DND-41 (cell line): ENCODE measurements around the gene YWHAB.

ENCODE experiments used
- ATAC-seq: fragments of 200-7000 bp; cut with Tn5 transposase; 3 replicates; pipeline ENCODE4 v1.9.1; 2021; ENCODE audit warnings: low read depth; ENCODE audit not compliant: insufficient read depth
- DNase-seq: peaks from one replicate; pipeline ENCODE4 v3.0.0-alpha.2; 2020
- H2AFZ ChIP-seq: 2 replicates; pipeline ENCODE4 v1.6.0; 2012; ENCODE audit warnings: low read depth, low read length
- H3K27ac ChIP-seq: 2 replicates; pipeline ENCODE4 v1.5.1; 2012; ENCODE audit warnings: low read length, inconsistent platforms
- H3K27me3 ChIP-seq: fragments of 200-600 bp; sonication (generic); 2 replicates; pipeline ENCODE4 v1.6.0; 2012; ENCODE audit warnings: low read length, mild to moderate bottlenecking, inconsistent platforms; ENCODE audit not compliant: insufficient read depth, poor library complexity
- H3K36me3 ChIP-seq: 2 replicates; pipeline ENCODE4 v1.5.1; 2012; ENCODE audit warnings: low read length, inconsistent platforms; ENCODE audit not compliant: insufficient read depth
- H3K4me1 ChIP-seq: 2 replicates; pipeline ENCODE4 v1.5.1; 2012; ENCODE audit warnings: mild to moderate bottlenecking, low read length; ENCODE audit not compliant: insufficient read depth
- H3K4me2 ChIP-seq: 2 replicates; pipeline ENCODE4 v1.6.0; 2012; ENCODE audit warnings: mild to moderate bottlenecking, moderate library complexity, low read length, inconsistent platforms; ENCODE audit not compliant: insufficient read depth
- H3K4me3 ChIP-seq, 2 experiments: fragments of 200-600 bp in 1 of 2; shearing (Covaris generic) in 1 of 2; 2 replicates each; pipeline ENCODE4 v1.5.1; 2012 to 2016; ENCODE audit warnings: inconsistent platforms in 2 of 2, low read length in 2 of 2, mild to moderate bottlenecking in 2 of 2, low read depth in 1 of 2, moderate library complexity in 1 of 2
- H3K79me2 ChIP-seq: 2 replicates; pipeline ENCODE4 v1.6.0; 2012; ENCODE audit warnings: low read length, inconsistent platforms; ENCODE audit not compliant: insufficient read depth
- H3K9ac ChIP-seq: 2 replicates; pipeline ENCODE4 v1.6.0; 2012; ENCODE audit warnings: low read depth, mild to moderate bottlenecking, inconsistent platforms, low read length, moderate library complexity
- H3K9me3 ChIP-seq: 2 replicates; pipeline ENCODE4 v1.5.1; 2012; ENCODE audit warnings: low read length, moderate library complexity, mild to moderate bottlenecking, inconsistent platforms; ENCODE audit not compliant: insufficient read depth, severe bottlenecking
- H4K20me1 ChIP-seq: 2 replicates; pipeline ENCODE4 v1.6.0; 2012; ENCODE audit warnings: low read length; ENCODE audit not compliant: insufficient read depth
- CTCF ChIP-seq: IDR thresholded peaks from 2 replicates; pipeline ENCODE4 v1.5.1; 2012; ENCODE audit warnings: borderline replicate concordance, low read length, moderate library complexity, mild to moderate bottlenecking; ENCODE audit not compliant: poor library complexity, severe bottlenecking; ENCODE audit errors: extremely low read depth
- EZH2 ChIP-seq: IDR thresholded peaks from 3 replicates; pipeline ENCODE4 v1.6.1; 2012; ENCODE audit warnings: borderline replicate concordance, low read depth, mild to moderate bottlenecking, moderate library complexity, low read length, inconsistent platforms; ENCODE audit not compliant: severe bottlenecking

The YWHAB gene

GRCh38 chr20:44900231-44900854, 14.8 kb downstream of the YWHAB start:
- Histone ChIP-seq H3K4me3 (no peak overlapping the region), H3K27me3 (no peaks in the 10 kb centered on the region), H2AFZ (no peak overlapping the region), H3K4me1 (no peaks in the 10 kb centered on the region), H3K4me2 (no peak overlapping the region), H3K27ac (peak overlapping the region; percentile 3; the same call in 1 of the 2 replicates), H3K79me2 (peaks cover 78% of the 10 kb centered on the region), H3K9me3 (no peaks in the 10 kb centered on the region), H3K9ac (no peak overlapping the region), H4K20me1 (peaks cover 88% of the 10 kb centered on the region), H3K36me3 (peaks cover 69% of the 10 kb centered on the region)
- DNase-seq (no peak), ATAC-seq (no peak)
- no peak for TF ChIP-seq EZH2
- TF ChIP-seq CTCF = no peak

- H3K4me1 ChIP-seq = no peaks in the 10 kb centered on the region
- H3K27ac ChIP-seq = no peak overlapping the region
- peaks cover 62% of the 10 kb centered on the region for H3K79me2 ChIP-seq
- H2AFZ ChIP-seq = no peak overlapping the region
- no peak for TF ChIP-seq CTCF
- TF ChIP-seq EZH2 = no peak
- no peaks in the 10 kb centered on the region for H3K27me3 ChIP-seq
- no peak for DNase-seq
- H3K4me2 ChIP-seq = no peak overlapping the region
- H3K36me3 ChIP-seq = peaks cover 81% of the 10 kb centered on the region
- no peaks in the 10 kb centered on the region for H3K9me3 ChIP-seq
- no peak overlapping the region for H3K4me3 ChIP-seq
- no peak for ATAC-seq
- no peak overlapping the region for H3K9ac ChIP-seq
- H4K20me1 ChIP-seq = peaks cover 72% of the 10 kb centered on the region
These were observed 16.5 kb downstream of the YWHAB start for GRCh38 chr20:44901974-44902373.

- H3K79me2 ChIP-seq = peaks cover 38% of the 10 kb centered on the region
- no peak for DNase-seq
- H3K36me3 ChIP-seq = peaks cover 88% of the 10 kb centered on the region
These were observed 18.9 kb downstream of the YWHAB start for GRCh38 chr20:44904377-44904776.

More at GRCh38 chr20:44904377-44904776, 18.9 kb downstream of the YWHAB start:
- no peak overlapping the region for H3K9ac ChIP-seq
- H3K4me3 ChIP-seq = no peak overlapping the region
- H3K9me3 ChIP-seq = no peaks in the 10 kb centered on the region
- ATAC-seq = no peak
- H3K4me1 ChIP-seq = peaks cover 7% of the 10 kb centered on the region
- H3K4me2 ChIP-seq = no peak overlapping the region
- TF ChIP-seq CTCF (no peak), EZH2 (no peak)
- H3K27ac ChIP-seq = no peak overlapping the region
- H3K27me3 ChIP-seq = no peaks in the 10 kb centered on the region
- peaks cover 55% of the 10 kb centered on the region for H4K20me1 ChIP-seq
- H2AFZ ChIP-seq = no peak overlapping the region
